Gastrocnemius medialis (tissue), 4 donors: ENCODE data around the gene NT5E. TPM values are rescaled to one million over a fixed set of nuclear protein-coding genes. Genes with fewer than 3 reads are reported as not detected.

Experiments
- ATAC-seq, 2 donors: fragments of 150-250 bp; one replicate each; pipeline ENCODE4 v1.9.1; 2016
- DNase-seq, 2 donors: peaks; one replicate each; pipeline ENCODE4 v3.0.0-alpha.2; 2019
- H3K27ac ChIP-seq, 4 donors: fragments of 200-600 bp; sonication (generic); 1 replicate in 1 of 4; 2 replicates in 3 of 4; pipeline ENCODE4 v1.5.1; 2016 to 2018; ENCODE audit warnings: mild to moderate bottlenecking in 2 of 4, moderate library complexity in 1 of 4
- H3K27me3 ChIP-seq, 3 donors: fragments of 200-600 bp; sonication (generic) in 2 of 3; 1 replicate in 1 of 3; 2 replicates in 2 of 3; pipeline versions ENCODE4 v1.5.1 to v1.6.0; 2016 to 2019; ENCODE audit warnings: mild to moderate bottlenecking in 1 of 3, moderate library complexity in 1 of 3
- H3K36me3 ChIP-seq, 2 donors: fragments of 200-600 bp; sonication (generic) in 1 of 2; one replicate each; pipeline ENCODE4 v1.5.1; 2017 to 2018
- H3K4me1 ChIP-seq, 2 donors: fragments of 200-600 bp; sonication (generic) in 1 of 2; one replicate each; pipeline ENCODE4 v1.5.1; 2016 to 2017; ENCODE audit warnings: mild to moderate bottlenecking in 2 of 2
- H3K4me3 ChIP-seq, 4 donors: fragments of 200-600 bp; sonication (generic) in 3 of 4; 1 replicate in 1 of 4; 2 replicates in 3 of 4; pipeline ENCODE4 v1.5.1; 2016 to 2019; ENCODE audit warnings: mild to moderate bottlenecking in 2 of 4
- H3K9me3 ChIP-seq, 3 donors: fragments of 200-600 bp; sonication (generic) in 2 of 3; 1 replicate in 1 of 3; 2 replicates in 2 of 3; pipeline ENCODE4 v1.5.1; 2016 to 2019
- CTCF ChIP-seq, 5 experiments: fragments of 450-650 bp in 3 of 5; fragments of 200-600 bp in 2 of 5; sonication (generic) in 2 of 5; IDR thresholded peaks in 4 of 5; conservative IDR thresholded peaks in 1 of 5; 1 replicate in 4 of 5; 2 replicates in 1 of 5; pipeline ENCODE4 v1.5.1; 2016 to 2019; ENCODE audit warnings: antibody characterized with exemption in 5 of 5, mild to moderate bottlenecking in 3 of 5, moderate library complexity in 3 of 5
- POLR2A ChIP-seq, 2 donors: fragments of 450-650 bp; IDR thresholded peaks; one replicate each; pipeline ENCODE4 v1.6.1; 2017; ENCODE audit warnings: antibody characterized with exemption in 2 of 2, mild to moderate bottlenecking in 2 of 2, moderate library complexity in 2 of 2
- in situ Hi-C, 4 donors: fragments of 200-750 bp; cut with MboI; loops; one replicate each; pipeline versions ENCODE4 v1.15.0 to v1.8.0; 2017; ENCODE audit warnings: low sequenced_read_pairs in 4 of 4
- intact Hi-C: fragments of 100-400 bp; cut with DNase I; formaldehyde crosslinking; loops from one replicate; pipeline ENCODE4 v1.15.1; 2023; ENCODE audit warnings: low total_unique reads
- total RNA-seq, 4 donors: library from RNA; depleted of rRNA; stranded (reverse); fragments of >200 nt; gene quantifications; one replicate each; pipeline versions ENCODE4 v1.1.0 to v1.2.3, GENCODE V29; 2016

The NT5E gene
- total RNA-seq, 4 donors from 2014 or later = 0.82 to 4.3 (median 2.8) TPM

GRCh38 chr6:85436411-85436810 lies 13.5 kb upstream of the NT5E start:
- H3K4me1 ChIP-seq = no peaks in the 10 kb centered on the region
- no peaks in the 10 kb centered on the region for H3K9me3 ChIP-seq
- in situ Hi-C loops (no loop called here), intact Hi-C loops (no loop called here)
- H3K4me3 ChIP-seq = no peak overlapping the region
- no peaks in the 10 kb centered on the region for H3K36me3 ChIP-seq
- no peak for DNase-seq
- no peak for ATAC-seq
- no peak for TF ChIP-seq POLR2A (IDR thresholded peaks at IDR 0.05)
- no peak for TF ChIP-seq CTCF (IDR thresholded peaks at IDR 0.05 in 4 of 5, conservative IDR thresholded peaks at IDR 0.05 in 1 of 5)
- H3K27ac ChIP-seq = no peak overlapping the region
- H3K27me3 ChIP-seq = no peaks in the 10 kb centered on the region

DNA sequence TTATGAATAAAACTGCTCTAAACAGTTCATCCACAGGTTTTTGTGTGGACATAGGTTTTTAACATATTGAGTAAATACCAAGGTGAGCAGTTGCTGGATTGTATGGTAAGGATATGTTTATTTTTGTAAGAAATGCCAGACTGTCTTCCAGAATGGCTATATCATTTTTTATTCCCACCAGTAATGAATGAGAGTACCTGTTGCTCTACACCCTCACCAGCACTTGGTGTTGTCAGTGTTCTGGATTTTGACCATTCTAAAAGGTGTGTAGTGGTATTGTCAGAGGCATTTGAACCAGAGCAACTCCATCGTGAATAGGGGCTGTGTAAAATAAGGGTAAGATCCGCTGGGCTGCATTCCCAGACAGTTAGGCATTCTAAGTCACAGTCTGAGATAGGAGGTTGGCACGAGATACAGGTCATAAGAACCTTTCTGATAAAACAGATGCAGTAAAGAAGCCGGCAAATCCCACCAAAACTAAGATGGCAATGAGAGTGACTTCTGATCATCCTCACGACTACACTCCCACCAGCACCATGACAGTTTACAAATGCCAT lies 12.9 kb upstream of the NT5E start:
- no peak for DNase-seq
- in situ Hi-C loops (no loop called here), intact Hi-C loops (no loop called here)
- Histone ChIP-seq H3K27me3 (no peaks in the 10 kb centered on the region), H3K4me1 (no peaks in the 10 kb centered on the region), H3K9me3 (no peaks in the 10 kb centered on the region), H3K4me3 (no peak overlapping the region), H3K27ac (no peak overlapping the region), H3K36me3 (no peaks in the 10 kb centered on the region)
- no peak for ATAC-seq
- TF ChIP-seq POLR2A (IDR thresholded peaks at IDR 0.05) (no peak), CTCF (IDR thresholded peaks at IDR 0.05 in 4 of 5, conservative IDR thresholded peaks at IDR 0.05 in 1 of 5) (no peak)

DNA sequence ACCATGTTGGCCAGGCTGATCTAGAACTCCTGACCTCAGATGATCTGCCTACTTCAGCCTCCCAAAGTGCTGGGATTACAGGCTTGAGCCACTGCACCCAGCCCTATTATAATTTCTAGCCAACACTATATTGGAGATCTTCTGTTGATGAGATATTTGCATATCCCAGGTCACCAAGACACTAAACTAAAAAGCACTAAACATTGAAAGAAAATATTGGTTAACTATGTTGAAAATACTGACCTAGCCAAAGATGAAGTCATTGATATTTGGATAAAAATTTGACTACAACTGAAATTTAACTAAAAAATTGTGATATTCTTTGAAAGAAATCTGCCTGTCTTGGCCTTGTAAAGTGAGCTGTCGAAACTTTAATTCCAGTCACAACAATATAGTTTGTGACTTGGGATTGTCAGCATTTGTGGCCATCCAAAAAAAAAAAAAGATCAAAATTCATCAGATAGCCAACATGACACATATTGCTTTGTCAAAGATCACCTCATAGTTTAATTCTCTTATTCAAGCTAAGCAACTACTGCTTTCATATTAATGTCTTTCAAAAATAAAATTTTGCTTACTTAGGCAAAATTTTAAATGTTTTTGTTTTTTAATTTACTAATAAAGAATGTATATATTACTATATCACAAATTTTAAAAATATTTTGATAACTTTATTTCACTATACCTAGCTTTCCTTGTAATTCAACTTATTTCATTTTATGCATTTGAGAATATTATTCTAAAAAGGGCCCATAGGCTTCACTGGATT lies 6.3 kb upstream of the NT5E start:
- Histone ChIP-seq H3K36me3 (no peaks in the 10 kb centered on the region), H3K27me3 (peaks cover 6 to 19% (median 10%) of the 10 kb centered on the region in 3 donors), H3K4me1 (no peaks in the 10 kb centered on the region), H3K9me3 (no peaks in the 10 kb centered on the region), H3K27ac (no peak overlapping the region), H3K4me3 (no peak overlapping the region)
- in situ Hi-C loops (no loop called here), intact Hi-C loops (no loop called here)
- DNase-seq (no peak), ATAC-seq (no peak)
- TF ChIP-seq POLR2A (IDR thresholded peaks at IDR 0.05) (no peak), CTCF (IDR thresholded peaks at IDR 0.05 in 4 of 5, conservative IDR thresholded peaks at IDR 0.05 in 1 of 5) (no peak)

- peaks cover 6 to 19% (median 10%) of the 10 kb centered on the region in 3 donors for H3K27me3 ChIP-seq
- ATAC-seq = peak; percentile 56 to 61
- DNase-seq = no peak
- H3K27ac ChIP-seq = peak overlapping the region; percentile 66 to 73 (median 68)
- in situ Hi-C loops = no loop called here
- no peaks in the 10 kb centered on the region for H3K4me1 ChIP-seq
- TF ChIP-seq CTCF (IDR thresholded peaks at IDR 0.05 in 4 of 5, conservative IDR thresholded peaks at IDR 0.05 in 1 of 5) = no peak
- no peak for TF ChIP-seq POLR2A (IDR thresholded peaks at IDR 0.05)
- intact Hi-C loops = no loop called here
- peak overlapping the region; percentile 56 to 75 (median 64) for H3K4me3 ChIP-seq
- H3K9me3 ChIP-seq = no peaks in the 10 kb centered on the region
- no peaks in the 10 kb centered on the region for H3K36me3 ChIP-seq
Measured at GRCh38 chr6:85449388-85449817, 480 bp upstream of the NT5E start.
